Testis (tissue), 3 donors: ENCODE measurements around the gene THSD4. TPM values are rescaled to one million over a fixed set of nuclear protein-coding genes. Genes with fewer than 3 reads are reported as not detected.
"Not testable (repeated sequence)": the region's sequence is repeated elsewhere in the genome, so short reads cannot be mapped to it uniquely, and the experiment has no call there.

Experiments used
- DNase-seq: peaks from one replicate; pipeline ENCODE4 v3.0.0-alpha.2; 2019
- H3K27ac ChIP-seq, 2 donors: fragments of 200-600 bp; sonication (generic); one replicate each; pipeline ENCODE4 v1.5.1; 2019
- H3K27me3 ChIP-seq: fragments of 200-600 bp; sonication (generic); one replicate; pipeline ENCODE4 v1.5.1; 2019
- H3K36me3 ChIP-seq: fragments of 200-600 bp; sonication (generic); one replicate; pipeline ENCODE4 v1.5.1; 2017; ENCODE audit warnings: low read depth; ENCODE audit errors: missing control alignments
- H3K4me1 ChIP-seq: fragments of 200-600 bp; sonication (generic); one replicate; pipeline ENCODE4 v1.5.1; 2019
- H3K4me3 ChIP-seq, 2 donors: fragments of 200-600 bp; sonication (generic); one replicate each; pipeline ENCODE4 v1.5.1; 2017 to 2019
- H3K9me3 ChIP-seq: fragments of 200-600 bp; sonication (generic); one replicate; pipeline ENCODE4 v1.5.1; 2017
- POLR2A ChIP-seq: fragments of 450-650 bp; IDR thresholded peaks from one replicate; pipeline ENCODE4 v1.6.1; 2017; ENCODE audit warnings: antibody characterized with exemption, mild to moderate bottlenecking, moderate library complexity
- WGBS, 2 donors: methylation state at CpG; one replicate each; pipeline ENCODE4 v1.1.5; 2018; 5-methylcytosine and 5-hydroxymethylcytosine counted together
- intact Hi-C: fragments of 100-400 bp; cut with DNase I; formaldehyde crosslinking; loops from one replicate; pipeline ENCODE4 v1.15.1; 2023; ENCODE audit warnings: low total_unique reads
- polyA plus RNA-seq: library from polyadenylated mRNA; stranded (reverse); fragments of 350-450 nt; fragmentation: Illumina TruSeq; extraction: RNeasy Lipid Tissue Mini Kit (QIAGEN cat#74804); gene quantifications from one replicate; pipeline ENCODE4 v1.2.3, GENCODE V29; 2014; ENCODE audit warnings: low read depth, low replicate concordance; ENCODE audit not compliant: insufficient read depth
- total RNA-seq, 2 donors: library from RNA; depleted of rRNA; stranded (reverse); fragments of >200 nt; gene quantifications; one replicate each; pipeline ENCODE4 v1.2.3, GENCODE V29; 2016
- TF ChIP-seq, protein P1 (sequence below), 3 experiments: fragments of 450-650 bp in 2 of 3; fragments of 200-600 bp in 1 of 3; sonication (generic) in 1 of 3; IDR thresholded peaks; one replicate each; pipeline ENCODE4 v1.5.1; 2016 to 2019; ENCODE audit warnings: antibody characterized with exemption in 3 of 3, mild to moderate bottlenecking in 2 of 3, moderate library complexity in 1 of 3

Gene THSD4
- total and polyA plus RNA-seq, 3 donors from 2014 or later = 14.3 to 21.5 (median 18.2) TPM

DNA sequence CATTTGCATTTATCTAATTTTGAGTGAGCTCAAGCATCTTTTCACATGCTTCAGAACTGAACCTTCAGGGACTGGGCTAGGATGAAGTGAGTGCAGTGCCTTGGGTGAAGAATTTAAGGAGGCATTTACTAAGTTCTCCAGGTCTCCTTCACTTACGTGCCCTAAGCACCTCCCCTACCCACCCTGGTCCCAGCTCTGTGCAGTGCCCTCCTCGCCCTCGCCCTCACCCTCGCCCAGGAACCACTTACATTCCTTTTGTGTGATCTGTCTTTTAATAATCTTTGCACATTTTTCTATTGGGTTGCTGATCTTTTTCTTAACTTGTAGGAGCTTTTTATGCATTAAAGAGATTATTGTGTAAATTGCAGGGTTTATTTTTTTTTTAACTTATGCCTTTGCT lies 322.6 kb downstream of the THSD4 start:
- Histone ChIP-seq H3K4me1 (peaks cover 1% of the 10 kb centered on the region), H3K4me3 (no peak overlapping the region), H3K27me3 (no peaks in the 10 kb centered on the region), H3K9me3 (no peaks in the 10 kb centered on the region), H3K27ac (no peak overlapping the region), H3K36me3 (no peaks in the 10 kb centered on the region)
- TF ChIP-seq, protein P1, sequence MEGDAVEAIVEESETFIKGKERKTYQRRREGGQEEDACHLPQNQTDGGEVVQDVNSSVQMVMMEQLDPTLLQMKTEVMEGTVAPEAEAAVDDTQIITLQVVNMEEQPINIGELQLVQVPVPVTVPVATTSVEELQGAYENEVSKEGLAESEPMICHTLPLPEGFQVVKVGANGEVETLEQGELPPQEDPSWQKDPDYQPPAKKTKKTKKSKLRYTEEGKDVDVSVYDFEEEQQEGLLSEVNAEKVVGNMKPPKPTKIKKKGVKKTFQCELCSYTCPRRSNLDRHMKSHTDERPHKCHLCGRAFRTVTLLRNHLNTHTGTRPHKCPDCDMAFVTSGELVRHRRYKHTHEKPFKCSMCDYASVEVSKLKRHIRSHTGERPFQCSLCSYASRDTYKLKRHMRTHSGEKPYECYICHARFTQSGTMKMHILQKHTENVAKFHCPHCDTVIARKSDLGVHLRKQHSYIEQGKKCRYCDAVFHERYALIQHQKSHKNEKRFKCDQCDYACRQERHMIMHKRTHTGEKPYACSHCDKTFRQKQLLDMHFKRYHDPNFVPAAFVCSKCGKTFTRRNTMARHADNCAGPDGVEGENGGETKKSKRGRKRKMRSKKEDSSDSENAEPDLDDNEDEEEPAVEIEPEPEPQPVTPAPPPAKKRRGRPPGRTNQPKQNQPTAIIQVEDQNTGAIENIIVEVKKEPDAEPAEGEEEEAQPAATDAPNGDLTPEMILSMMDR (IDR thresholded peaks at IDR 0.05) = no peak
- no peak for TF ChIP-seq POLR2A
- intact Hi-C loops = no loop called here
- DNase-seq = no peak
- WGBS, 2 donors = 89 to 92% methylated on average over 4 of the region's 4 CpGs

- 83 to 88% methylated on average over 2 of the region's 2 CpGs for WGBS, 2 donors
- H3K27me3 ChIP-seq, H3K4me1 ChIP-seq, H3K9me3 ChIP-seq, H3K27ac ChIP-seq, H3K4me3 ChIP-seq, H3K36me3 ChIP-seq, DNase-seq, intact Hi-C loops: not testable (repeated sequence)
Measured at GRCh38 chr15:71439478-71439877, 324.2 kb downstream of the THSD4 start.

GRCh38 chr15:71440489-71441110 lies 325.3 kb downstream of the THSD4 start:
- no peak overlapping the region for H3K4me3 ChIP-seq
- no peak overlapping the region for H3K27ac ChIP-seq
- no peak for DNase-seq
- H3K4me1 ChIP-seq = peaks cover 5% of the 10 kb centered on the region
- no peaks in the 10 kb centered on the region for H3K36me3 ChIP-seq
- no peaks in the 10 kb centered on the region for H3K9me3 ChIP-seq
- no peaks in the 10 kb centered on the region for H3K27me3 ChIP-seq
- TF ChIP-seq POLR2A = no peak
- TF ChIP-seq, protein P1 (IDR thresholded peaks at IDR 0.05) = peak; percentile 51 to 66 (median 56)
- 27 to 34% methylated on average over 3 of the region's 3 CpGs for WGBS, 2 donors
- intact Hi-C loops = loop anchor here (10.0 kb wide), 2 partner anchors 294 to 326 kb away; partner anchors contain the start of gene THSD4

GRCh38 chr15:71443538-71443937 lies 328.3 kb downstream of the THSD4 start:
- peak; percentile 68 for DNase-seq
- WGBS, 2 donors = 23 to 34% methylated on average over 4 of the region's 4 CpGs
- no peak for TF ChIP-seq POLR2A
- TF ChIP-seq, protein P1 (IDR thresholded peaks at IDR 0.05) = peak; percentile 84 to 91 (median 91)
- no peaks in the 10 kb centered on the region for H3K27me3 ChIP-seq
- intact Hi-C loops = loop anchor here (10.0 kb wide), 2 partner anchors 291 to 329 kb away; partner anchors contain the start of gene THSD4
- no peaks in the 10 kb centered on the region for H3K9me3 ChIP-seq
- no peaks in the 10 kb centered on the region for H3K36me3 ChIP-seq
- peaks cover 5% of the 10 kb centered on the region for H3K4me1 ChIP-seq
- no peak overlapping the region for H3K4me3 ChIP-seq
- H3K27ac ChIP-seq = no peak overlapping the region

DNA sequence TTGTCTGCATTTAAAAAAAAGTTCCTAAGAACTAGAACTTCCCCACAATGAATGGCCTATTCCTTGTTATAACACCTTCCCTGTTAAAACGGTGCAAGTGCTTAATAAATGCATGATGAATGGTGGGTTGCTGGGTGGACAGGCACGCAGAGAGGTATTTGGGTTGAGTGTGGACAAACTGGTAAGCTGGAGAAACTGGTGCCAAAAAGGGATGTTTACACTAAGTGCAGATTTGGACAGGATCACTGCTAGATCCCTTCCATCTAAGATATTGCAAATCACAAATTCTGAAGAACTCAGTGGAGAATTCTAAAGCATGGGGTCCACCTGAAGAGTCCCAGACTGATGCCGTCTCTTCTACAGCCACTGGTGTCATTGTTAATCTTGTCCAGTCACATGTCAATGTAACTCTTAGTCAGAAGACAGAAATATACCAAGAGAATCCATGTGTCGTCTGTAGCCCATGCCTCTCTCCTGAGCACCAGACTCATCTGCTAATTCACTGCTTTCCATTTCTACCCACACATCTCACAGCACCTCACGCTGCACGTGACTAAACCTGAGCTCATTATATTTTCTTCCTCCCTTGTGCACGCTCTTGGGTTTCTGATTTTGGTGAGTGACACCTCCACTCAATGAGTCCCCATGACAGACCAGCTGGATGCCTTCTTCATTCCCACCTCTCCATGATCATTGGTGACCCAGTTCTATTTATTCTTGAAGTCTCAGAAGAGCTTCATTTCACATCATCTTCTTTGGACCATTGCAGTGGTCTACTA lies 328.9 kb downstream of the THSD4 start:
- WGBS, 2 donors = 94 to 95% methylated on average over 7 of the region's 7 CpGs
- Histone ChIP-seq H3K4me1 (peaks cover 5% of the 10 kb centered on the region), H3K27ac (no peak overlapping the region), H3K27me3 (no peaks in the 10 kb centered on the region), H3K9me3 (no peaks in the 10 kb centered on the region), H3K36me3 (no peaks in the 10 kb centered on the region), H3K4me3 (no peak overlapping the region)
- intact Hi-C loops = loop anchor here (10.0 kb wide), 2 partner anchors 291 to 329 kb away; partner anchors contain the start of gene THSD4
- TF ChIP-seq POLR2A = no peak
- TF ChIP-seq, protein P1 (IDR thresholded peaks at IDR 0.05) = no peak
- DNase-seq = no peak
